Left forelimb (tissue), 1 donor: Measurements from ENCODE around the gene ACOXL.
A peak's percentile ranks its signal among the peaks of the same experiment; 100 is the strongest.

Experiments
- DNase-seq: peaks from one replicate; pipeline ENCODE4 v3.0.0-alpha.2; 2018; ENCODE audit warnings: low spot score

ACOXL gene

GRCh38 chr2:111116011-111116746, 383.8 kb downstream of the ACOXL start:
- DNase-seq: no peak

GRCh38 chr2:111116843-111117597, 384.6 kb downstream of the ACOXL start:
- DNase-seq: peak; percentile 81

GRCh38 chr2:111117598-111118480, 385.5 kb downstream of the ACOXL start:
- no peak for DNase-seq

DNA sequence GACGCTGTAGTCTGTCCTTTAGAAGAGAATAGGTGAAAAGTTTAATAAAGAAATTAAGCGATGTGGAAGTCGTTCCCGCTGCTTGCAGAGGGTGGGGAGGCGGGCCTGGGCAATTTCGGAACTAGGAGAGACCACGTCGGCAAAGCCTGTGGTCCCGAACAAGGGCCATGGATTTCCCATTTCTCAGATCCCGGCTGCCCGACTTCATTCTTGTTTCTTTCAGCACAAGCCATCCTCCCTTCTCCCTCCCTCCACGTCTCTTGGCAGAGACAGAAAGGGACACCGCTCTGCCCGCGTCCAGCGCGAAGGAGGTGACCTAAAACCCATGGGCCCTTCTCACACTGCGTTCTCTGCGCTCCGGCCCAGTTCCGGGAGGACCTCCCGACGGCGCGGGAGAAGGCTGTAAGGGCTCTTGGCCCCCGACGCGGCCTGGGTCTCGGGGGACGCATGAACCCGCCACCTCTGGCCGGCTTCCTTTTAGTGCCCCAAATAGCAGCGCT, 386.2 kb downstream of the ACOXL start:
- no peak for DNase-seq

GRCh38 chr2:111118981-111119821, 386.8 kb downstream of the ACOXL start:
- DNase-seq: no peak

- no peak for DNase-seq
These were observed 387.5 kb downstream of the ACOXL start for GRCh38 chr2:111119822-111120252.

GRCh38 chr2:111120253-111121027, 388.1 kb downstream of the ACOXL start, which contains the start of gene BCL2L11:
BCL2L11 (plus strand) TSS chr2:111120914; CDS start chr2:111123746, 2,832 bp downstream.
- peak; percentile 93 for DNase-seq

GRCh38 chr2:111121028-111121827, 388.9 kb downstream of the ACOXL start:
- peak; percentile 73 for DNase-seq

- DNase-seq: peak; percentile 91
These were observed 389.7 kb downstream of the ACOXL start for GRCh38 chr2:111121828-111122630.

- peak; percentile 85 for DNase-seq
These were observed 390.5 kb downstream of the ACOXL start for GRCh38 chr2:111122631-111123421.

- no peak for DNase-seq
These were observed 391.4 kb downstream of the ACOXL start for GRCh38 chr2:111123751-111124150.

DNA sequence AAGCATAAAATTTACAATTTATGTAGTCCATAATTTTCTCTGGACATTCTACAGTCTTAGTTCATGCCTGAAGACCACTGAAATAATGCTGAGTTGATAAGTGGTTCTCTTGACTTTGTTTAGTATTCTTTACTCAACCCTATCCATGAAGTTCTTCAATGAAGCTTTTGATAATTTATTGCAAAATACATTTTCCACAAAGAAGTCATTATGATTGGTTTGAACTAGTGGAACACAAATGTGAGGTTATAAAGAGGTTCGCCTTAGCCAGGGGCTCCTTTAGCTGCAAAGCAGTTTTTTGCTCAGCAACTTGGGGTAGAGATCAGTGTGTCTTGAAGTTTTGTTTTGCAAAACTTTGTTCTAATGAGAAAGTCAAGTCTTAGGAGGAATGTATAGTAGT, 394.2 kb downstream of the ACOXL start:
- DNase-seq: no peak

GRCh38 chr2:111127351-111127750, 395.0 kb downstream of the ACOXL start:
- no peak for DNase-seq

GRCh38 chr2:111128096-111128495, 395.7 kb downstream of the ACOXL start:
- DNase-seq: no peak

DNA sequence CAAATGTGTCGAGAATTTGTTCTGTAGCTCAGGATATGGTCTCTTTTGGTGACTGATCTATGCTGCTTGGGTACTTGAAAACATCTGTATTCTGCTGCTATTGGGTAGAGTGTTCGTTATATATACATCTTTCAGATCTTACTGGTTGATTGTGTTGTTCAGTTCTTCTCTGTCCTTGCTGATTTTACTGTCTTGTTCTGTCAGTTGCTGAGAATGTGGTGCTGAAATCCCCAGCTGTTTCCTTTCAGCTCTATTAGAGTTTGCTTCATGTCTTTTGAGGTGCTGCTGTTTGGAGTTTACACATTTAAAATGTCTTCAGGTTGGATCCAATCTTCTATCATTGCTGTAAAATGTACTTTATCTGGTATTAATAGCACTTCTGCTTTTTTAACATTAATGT, 401.2 kb downstream of the ACOXL start:
- DNase-seq: no peak

GRCh38 chr2:111134055-111134454, 401.7 kb downstream of the ACOXL start:
- DNase-seq: no peak

GRCh38 chr2:111135237-111135909, 403.0 kb downstream of the ACOXL start:
- no peak for DNase-seq
